Stimulated activated CD4-positive, alpha-beta T cell treated with anti-CD3 and anti-CD28 coated beads, Interleukin-15, amount 100 ng/mL, for 24 hours (primary cell): Measurements from ENCODE around the gene FAT1.

Experiments
- DNase-seq: peaks from one replicate; pipeline ENCODE4 v3.0.0-alpha.2; 2020

The FAT1 gene

GRCh38 chr4:186754976-186755375 lies 31.3 kb upstream of the FAT1 start:
- DNase-seq: no peak

- DNase-seq: no peak
Observed at GRCh38 chr4:186752325-186752724, 28.7 kb upstream of the FAT1 start.

GRCh38 chr4:186749611-186750281 lies 26.1 kb upstream of the FAT1 start:
- no peak for DNase-seq

- no peak for DNase-seq
Observed at GRCh38 chr4:186746581-186746980, 22.9 kb upstream of the FAT1 start.

- DNase-seq: no peak
Observed at GRCh38 chr4:186743261-186743660, 19.6 kb upstream of the FAT1 start.

GRCh38 chr4:186740822-186741221 lies 17.2 kb upstream of the FAT1 start:
- DNase-seq: no peak

- DNase-seq: no peak
Observed at GRCh38 chr4:186739802-186740434, 16.3 kb upstream of the FAT1 start.

- no peak for DNase-seq
Observed at GRCh38 chr4:186739317-186739716, 15.7 kb upstream of the FAT1 start.

GRCh38 chr4:186738421-186738820 lies 14.8 kb upstream of the FAT1 start:
- DNase-seq: no peak

- DNase-seq: no peak
Observed at GRCh38 chr4:186737427-186737826, 13.8 kb upstream of the FAT1 start.

DNA sequence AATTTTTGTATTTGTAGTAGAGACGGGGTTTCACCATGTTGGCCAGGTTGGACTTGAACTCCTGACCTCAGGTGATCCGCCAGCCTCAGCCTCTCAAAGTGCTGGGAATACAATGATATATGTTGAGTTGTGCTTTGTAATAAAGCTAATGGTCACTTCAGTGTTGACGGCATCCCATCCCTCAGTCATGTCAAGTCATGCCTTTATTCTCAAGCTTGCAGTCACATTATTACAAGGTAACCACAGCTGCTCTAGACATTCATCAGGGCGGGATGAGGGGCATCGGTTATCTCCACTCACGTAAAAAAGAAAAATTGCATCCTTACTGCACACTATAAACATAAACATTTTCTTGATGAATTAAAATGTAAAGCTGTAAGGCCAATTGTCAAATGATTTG lies 12.8 kb upstream of the FAT1 start:
- no peak for DNase-seq

DNA sequence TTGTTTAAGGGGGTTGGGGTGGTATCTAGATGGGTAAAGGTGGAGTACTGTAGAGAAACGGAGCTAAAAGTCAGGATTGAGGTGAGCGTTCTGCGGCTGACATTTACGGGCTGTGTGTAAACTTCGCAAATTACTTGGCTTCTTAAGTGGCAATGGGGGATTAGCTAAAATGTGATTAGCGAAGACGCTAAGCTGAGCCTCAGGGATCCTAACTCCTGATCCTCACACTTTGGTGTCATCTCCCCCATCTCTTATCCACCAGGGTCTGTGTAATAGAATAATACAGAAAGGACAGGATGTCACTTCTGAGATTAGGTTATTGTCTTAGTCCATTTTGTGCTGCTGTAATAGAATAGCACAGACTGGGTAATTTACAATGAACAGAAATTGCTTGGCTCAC lies 10.6 kb upstream of the FAT1 start:
- DNase-seq: no peak

GRCh38 chr4:186733778-186734177 lies 10.1 kb upstream of the FAT1 start:
- DNase-seq: no peak

DNA sequence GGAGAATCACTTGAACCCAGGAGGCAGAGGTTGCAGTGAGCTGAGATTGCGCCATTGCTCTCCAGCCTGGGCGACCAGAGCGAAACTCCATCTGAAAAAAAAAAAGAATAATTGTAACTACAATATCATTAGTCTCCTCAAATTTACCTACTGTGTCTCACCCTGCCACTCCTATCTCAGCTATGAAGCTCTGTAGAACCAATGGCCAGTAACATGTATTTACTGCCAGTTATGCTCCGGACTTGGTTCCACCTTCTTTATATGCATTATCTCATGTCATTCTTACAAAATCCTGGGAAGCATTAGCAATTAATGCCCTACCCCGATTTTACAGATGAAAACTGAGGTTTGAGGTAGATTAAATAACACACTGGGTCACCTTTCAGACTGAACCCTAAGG lies 7.0 kb upstream of the FAT1 start:
- no peak for DNase-seq

DNA sequence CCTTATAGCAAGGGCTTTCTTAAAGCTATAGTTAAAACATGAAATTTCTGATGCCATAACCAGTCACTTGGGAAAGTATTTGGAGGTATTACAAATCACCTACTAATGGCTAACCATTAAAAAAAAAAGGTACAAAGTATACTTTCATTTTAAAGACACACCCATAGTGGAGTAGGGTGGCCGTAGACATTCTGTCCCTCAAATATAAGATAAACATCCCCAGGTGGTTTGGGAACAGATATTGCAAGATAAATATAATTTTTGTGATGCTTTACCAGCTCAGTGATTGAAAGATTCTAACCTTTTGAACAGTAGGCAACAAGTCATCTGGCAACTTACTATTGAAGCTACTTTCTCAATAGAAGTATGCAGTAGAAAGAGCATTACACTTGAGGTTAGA lies 6.2 kb upstream of the FAT1 start:
- DNase-seq: no peak

- DNase-seq: no peak
Observed at GRCh38 chr4:186728631-186729271, 5.1 kb upstream of the FAT1 start.

- DNase-seq: no peak
Observed at GRCh38 chr4:186727977-186728519, 4.4 kb upstream of the FAT1 start.

- no peak for DNase-seq
Observed at GRCh38 chr4:186727169-186727976, 3.7 kb upstream of the FAT1 start.

GRCh38 chr4:186726426-186727168 lies 2.9 kb upstream of the FAT1 start:
- peak; percentile 8 for DNase-seq

- peak; percentile 46 for DNase-seq
Observed at GRCh38 chr4:186725469-186726425, 2.1 kb upstream of the FAT1 start.

DNA sequence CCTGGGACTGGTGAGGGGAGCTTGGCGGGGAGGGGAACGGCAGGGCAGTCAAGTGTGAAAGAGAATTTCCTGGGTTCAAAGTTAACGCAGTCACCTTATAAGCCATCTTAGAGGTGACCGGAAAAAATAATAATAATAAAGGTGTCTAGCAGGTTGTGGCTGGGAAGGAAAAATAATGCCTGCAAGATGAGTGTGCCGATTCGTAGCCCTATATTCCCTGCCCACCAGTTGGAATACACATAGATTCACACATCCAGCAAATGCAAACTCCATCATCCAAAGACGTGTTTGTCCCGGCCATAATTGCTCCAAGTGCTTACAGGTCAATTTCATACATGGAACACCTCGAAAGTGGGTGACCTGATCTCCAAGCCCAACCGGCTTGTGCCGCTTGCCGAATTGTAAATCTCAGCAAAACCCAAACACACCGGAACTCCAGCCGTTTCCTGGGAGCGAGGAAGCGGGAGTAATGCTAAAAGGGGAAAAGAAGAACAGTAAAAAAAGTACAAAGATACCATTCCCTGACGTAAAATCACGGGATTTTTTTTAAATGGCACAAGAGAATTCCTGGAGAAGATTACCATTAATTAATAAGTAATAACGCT lies 1.3 kb upstream of the FAT1 start:
- DNase-seq: no peak
